NOMO-1 treated with DMSO at 0.1 percent for 48 hours (cell line): ENCODE results near the gene SDK2.

Experiments used
- DNase-seq: peaks from one replicate; lab custom pipeline; 2025; ENCODE audit not compliant: unreplicated experiment; lab: John Stamatoyannopoulos, UW

The SDK2 gene

DNA sequence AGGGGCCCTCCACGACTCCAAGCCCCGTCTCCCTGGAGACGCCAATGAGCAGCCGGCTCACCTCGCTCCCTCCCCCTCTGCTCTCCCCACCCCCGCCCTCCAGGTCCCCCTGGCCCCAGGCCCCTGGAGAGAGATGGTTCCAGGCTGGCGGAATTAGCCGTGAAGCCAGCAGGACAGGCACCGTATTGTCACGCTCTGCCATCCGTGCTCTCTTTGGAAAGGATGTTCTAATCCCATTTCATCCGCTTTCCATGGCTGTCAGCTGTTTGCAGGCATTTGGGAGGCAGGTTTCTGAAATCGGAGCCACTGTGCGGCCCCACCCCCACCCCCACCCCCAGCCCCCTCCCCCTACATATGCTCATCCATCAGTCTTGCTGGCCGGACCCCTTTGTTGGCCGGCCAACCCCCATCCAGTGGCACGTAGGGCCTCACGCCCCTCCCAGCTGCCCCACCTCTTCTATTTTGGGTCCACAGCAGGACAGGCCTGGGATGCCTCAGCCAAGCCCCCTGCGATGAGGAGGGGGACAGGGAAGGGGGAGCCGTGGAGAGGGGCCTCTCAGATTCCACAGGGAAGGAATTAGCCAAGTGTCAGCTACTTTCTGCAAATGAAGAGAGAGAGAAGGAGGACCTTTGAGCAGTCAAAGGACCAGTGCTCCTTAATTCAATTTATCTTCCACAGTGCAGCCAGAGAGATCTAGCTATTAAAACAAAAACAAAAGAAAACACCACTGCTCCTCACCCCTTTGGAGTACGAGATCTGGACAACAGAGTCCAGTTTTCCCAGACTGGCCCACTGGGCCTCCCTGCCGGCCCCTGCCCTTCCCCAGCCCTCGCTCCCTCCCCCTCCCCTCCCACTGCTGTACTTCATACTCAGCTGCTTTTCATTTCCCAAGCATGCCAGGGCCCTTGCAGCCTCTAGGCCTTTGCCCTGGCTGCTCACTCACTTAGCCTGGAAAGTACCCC, 30.7 kb downstream of the SDK2 start:
- DNase-seq: no peak

DNA sequence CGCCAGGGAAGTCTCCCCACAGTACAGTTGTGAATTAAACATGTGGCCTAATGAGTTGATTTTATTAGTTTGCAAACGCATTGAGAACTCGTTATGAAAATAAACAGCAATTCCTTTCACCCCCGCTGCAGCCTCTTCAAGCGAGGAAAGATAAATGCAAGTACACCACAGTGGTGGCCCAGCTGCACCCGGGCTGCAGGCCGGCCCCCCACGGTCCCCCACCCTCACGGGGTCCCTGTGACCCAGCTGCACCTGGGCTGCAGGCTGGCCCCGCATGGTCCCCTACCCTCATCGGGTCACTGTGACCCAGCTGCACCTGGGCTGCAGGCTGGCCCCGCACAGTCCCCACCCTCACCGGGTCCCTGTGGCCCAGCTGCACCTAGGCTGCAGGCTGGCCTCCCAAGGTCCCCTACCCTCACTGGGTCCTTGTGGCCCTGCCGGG, 32.2 kb downstream of the SDK2 start:
- DNase-seq: no peak

GRCh38 chr17:73611630-73612029, 32.6 kb downstream of the SDK2 start:
- no peak for DNase-seq

- DNase-seq: no peak
These were observed 33.8 kb downstream of the SDK2 start for GRCh38 chr17:73610331-73610911.

DNA sequence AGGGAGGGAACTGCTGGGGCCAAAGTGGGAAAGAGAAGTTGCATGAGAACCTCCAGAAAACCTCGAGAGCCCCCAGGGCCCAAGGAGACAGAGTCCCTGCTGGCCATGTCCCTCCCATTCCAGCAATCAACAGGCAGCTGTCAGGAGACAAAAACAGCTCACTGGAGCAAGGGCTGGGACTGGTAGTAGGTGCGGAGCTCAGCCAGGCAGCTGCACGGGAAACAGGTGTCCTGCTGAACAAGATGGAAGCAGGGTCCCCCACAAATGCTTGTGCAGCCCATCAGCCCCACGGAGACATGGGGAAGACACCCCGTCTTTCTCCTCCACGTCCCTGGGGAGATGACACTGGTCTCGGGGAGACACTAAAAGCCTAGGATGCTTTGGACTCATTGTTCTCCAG, 34.5 kb downstream of the SDK2 start:
- no peak for DNase-seq

- no peak for DNase-seq
These were observed 35.2 kb downstream of the SDK2 start for GRCh38 chr17:73609060-73609459.

DNA sequence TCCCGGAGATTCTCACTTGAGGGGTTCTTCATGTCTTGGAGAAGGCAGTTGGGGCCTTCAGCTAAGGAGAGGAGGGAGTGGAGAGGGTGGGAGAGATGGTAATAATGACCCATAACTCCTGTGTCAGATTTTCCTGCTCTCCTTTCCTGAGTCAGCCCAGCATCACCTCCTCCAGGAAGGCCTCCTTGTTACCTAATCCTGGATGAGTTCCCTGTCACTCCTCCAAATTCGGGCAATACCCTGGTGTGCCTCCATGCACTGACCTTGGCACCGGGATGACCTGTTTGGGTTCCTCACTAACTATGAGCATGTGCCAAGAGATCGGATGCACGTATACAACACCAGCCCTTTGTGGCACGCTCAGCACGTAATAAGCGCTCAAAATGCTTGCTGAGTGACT, 38.8 kb downstream of the SDK2 start:
- no peak for DNase-seq

DNA sequence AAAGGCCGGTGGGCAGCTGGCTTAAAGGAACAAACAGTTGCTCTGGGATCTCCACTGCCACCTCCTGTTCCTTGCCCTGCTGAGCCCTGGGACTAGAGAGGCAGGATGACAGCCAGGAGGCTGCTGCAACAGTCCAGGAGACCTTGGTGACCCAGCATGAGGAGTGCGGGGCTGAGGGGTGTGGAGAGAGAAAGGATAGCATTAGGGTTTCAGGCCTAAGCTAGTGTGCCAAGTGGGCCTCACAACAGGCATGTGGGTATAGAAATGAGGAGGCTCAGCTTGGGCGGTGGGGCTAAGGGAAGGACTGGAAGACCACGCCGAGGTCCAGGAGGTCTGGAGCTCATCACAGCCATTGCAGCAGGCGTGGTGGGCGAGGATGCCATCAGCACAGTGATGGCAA, 39.8 kb downstream of the SDK2 start:
- DNase-seq: no peak

DNA sequence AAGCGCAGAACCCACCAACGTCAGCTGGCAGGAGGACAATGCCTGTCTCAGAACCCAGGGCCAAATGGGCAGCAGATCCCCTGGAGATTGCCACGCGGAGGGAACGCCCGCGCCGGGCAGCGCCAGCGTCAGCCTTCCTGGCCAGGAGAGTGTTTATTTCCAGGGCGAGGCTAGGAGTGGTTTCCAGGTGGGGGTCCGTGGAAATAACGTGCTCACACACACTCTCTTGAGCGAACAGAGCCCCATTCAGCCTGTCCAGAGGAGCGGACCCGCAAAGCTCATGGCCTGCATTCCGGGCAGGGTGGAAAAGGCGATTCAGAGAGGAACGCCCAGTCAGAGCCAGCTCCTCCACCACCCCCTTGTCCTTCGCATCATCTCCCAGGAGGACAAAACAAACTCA, 40.3 kb downstream of the SDK2 start:
- DNase-seq: no peak

- DNase-seq: no peak
These were observed 44.0 kb downstream of the SDK2 start for GRCh38 chr17:73600103-73600871.

DNA sequence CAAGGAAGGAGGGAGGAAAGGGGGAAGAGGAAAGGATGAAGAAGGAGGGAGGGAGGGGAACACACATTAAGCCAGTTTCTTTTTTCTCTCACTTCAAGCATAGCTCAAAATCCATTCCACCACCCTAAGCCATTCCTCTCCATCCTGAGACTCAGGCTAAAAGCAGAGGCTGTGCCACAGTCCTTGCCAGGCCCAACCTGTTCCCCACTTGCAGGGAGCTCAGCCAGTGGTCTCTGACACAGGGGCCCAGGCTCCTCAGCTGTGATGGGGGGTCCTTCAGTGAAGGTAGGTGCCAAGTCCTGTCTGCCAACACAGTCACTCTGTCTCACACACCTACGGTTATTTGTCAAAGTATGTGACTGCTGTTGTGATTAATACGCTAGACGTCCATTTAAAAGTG, 44.6 kb downstream of the SDK2 start:
- DNase-seq: no peak

GRCh38 chr17:73598212-73598611, 46.0 kb downstream of the SDK2 start:
- DNase-seq: no peak

GRCh38 chr17:73595931-73596330, 48.3 kb downstream of the SDK2 start:
- no peak for DNase-seq

GRCh38 chr17:73595479-73595878, 48.8 kb downstream of the SDK2 start:
- DNase-seq: no peak

DNA sequence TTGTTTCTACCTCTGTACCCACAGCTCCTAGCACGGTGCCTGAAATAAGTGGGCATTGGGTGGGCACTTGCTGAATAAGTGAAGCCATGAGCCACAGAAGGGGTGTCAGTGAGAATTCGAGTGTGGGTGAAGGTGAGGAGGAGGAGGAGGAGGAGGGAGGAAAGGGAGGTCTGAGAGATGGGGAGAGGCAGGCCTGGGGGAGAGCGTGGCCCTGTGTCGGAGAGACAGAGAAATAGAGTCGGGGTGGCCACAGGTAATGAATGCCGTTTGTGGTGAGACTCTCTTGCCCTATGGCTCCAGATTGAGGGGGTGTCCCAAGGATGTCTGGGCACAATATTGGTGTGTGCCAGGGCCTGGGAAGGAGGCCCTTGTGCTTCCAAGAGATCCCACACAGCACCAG, 49.2 kb downstream of the SDK2 start:
- no peak for DNase-seq

- no peak for DNase-seq
These were observed 49.6 kb downstream of the SDK2 start for GRCh38 chr17:73594598-73594997.

GRCh38 chr17:73594025-73594424, 50.2 kb downstream of the SDK2 start:
- DNase-seq: no peak

DNA sequence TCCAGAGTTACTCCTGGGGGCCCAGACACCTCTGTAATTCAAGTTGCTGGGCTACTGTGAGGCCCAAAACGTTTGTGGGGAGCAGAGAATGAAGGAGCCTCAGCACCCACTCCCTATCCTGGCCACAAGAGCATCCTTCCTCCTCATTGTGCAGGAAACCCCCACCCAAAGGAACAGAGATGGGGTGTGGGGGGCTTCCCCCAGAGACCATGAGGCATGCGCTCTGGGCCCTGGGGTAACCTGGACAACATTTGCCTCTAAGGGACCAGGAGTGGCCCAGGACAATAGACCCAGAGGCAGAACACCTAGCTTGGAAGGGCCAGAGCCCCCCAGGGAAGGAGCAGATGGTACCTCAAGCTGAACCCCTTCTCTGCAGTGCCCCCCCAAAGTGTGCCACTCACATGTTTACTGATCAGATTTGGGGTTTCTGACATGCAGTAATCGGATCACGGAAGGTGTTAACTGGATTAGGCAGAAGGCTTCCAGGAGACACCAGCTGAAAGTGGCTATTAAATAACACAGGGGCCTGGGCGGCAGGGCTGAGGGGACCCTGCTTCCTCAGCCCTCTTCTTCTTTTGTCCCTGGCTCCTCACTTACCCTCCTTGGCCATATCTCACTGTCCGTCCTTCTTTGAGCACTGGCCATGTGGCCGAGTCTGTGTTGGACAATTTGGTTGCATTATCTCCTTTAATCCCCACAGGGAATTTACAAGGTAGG, 50.8 kb downstream of the SDK2 start:
- DNase-seq: no peak

GRCh38 chr17:73592501-73592961, 51.7 kb downstream of the SDK2 start:
- DNase-seq: no peak

DNA sequence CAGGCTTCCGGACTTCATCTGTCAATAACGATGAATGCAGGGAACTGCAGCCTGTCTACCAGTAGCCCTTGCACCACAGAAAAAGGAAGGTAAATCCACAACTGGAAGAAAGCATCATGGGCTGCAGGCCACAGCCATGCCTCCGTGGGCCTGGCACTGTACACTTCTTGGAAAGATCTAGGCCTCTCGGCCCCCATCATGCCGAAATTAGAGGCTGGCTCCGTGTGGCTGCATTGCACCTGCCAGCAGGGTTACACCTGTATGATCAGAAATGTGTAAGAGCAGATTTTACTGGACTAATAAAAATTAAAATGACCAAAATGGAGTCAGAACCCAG, 52.2 kb downstream of the SDK2 start:
- DNase-seq: no peak
